Iris pigment epithelial cell (primary cell): Measurements from ENCODE around the gene RBMS1.

Experiments
- DNase-seq: peaks from one replicate; pipeline ENCODE4 v3.0.0-alpha.2; 2011; ENCODE audit warnings: low read depth

The RBMS1 gene

GRCh38 chr2:160333324-160334027 lies 160.1 kb downstream of the RBMS1 start:
- DNase-seq = no peak

DNA sequence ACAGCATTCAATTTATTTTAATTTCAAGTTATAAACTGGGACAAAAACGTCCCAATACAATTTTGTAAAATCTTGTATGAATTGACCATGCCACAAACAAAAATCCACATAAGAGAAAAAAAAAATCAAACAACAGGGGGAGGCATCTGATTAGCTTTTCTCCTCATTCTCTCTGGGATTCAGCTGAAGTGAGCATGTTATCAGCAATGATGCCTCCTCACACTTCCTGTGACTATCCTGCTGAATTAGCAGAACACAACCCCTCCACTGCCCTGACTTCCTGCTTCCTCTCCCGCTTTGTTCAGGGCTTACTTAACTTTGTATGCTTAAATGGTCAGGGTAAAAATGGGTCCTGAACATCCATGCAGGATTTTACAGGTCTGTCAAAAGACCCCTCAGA lies 161.3 kb downstream of the RBMS1 start:
- DNase-seq = peak; percentile 62

DNA sequence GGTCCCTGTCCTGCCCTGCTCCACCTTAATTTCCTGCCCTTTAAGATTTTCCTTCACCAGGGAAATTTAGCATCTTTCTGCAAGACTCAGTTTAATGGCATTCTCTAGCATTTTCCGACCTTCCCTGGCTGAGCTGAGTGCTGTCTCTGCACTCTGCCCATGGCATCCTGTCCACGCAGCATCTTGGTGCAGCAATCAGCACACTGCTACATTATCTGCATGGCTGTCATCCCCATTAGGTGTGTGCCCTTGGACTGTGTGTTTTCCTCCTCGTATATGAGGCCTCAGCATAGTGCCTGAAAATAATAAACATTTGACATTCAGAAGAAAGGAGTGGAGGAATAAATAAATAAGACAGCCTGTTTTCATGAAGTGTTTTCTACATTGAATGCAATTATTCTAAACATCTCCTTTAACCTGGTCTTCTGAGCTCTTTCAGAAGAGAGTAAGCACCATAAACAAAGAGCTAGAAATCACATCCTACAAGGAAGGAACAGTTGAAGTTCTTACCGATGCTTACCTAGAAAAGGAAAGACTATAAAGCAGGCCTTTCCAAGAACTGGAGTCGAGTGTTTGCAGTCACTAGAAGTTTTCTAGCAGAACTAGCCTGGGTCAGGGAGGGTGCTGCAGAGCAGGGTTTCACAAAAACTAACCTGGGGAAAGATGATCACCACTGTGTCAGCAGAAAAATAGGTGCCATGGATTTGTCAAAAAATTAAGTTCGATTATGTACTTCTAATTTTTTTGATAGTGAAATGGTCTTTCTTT lies 162.2 kb downstream of the RBMS1 start:
- no peak for DNase-seq

GRCh38 chr2:160328811-160329527 lies 164.6 kb downstream of the RBMS1 start:
- no peak for DNase-seq

DNA sequence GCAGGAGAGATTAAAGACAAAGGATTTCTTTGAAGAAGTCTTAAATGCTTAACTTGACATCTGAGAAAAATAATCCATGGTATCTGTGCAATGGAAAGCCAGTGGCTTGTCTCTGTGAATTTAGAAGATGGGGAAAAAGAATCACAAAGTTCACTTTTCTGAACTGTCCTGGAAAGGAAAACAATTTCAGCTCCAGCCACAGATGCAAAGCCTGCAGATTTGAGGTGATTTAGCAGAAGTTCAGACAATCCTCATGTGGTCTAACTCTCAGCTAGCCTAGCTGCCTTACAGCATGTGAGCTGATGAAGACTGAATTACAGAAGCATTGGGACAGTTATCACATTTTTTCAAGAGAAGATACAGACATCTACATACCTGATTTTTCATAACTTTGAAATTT lies 166.8 kb downstream of the RBMS1 start:
- DNase-seq = no peak

DNA sequence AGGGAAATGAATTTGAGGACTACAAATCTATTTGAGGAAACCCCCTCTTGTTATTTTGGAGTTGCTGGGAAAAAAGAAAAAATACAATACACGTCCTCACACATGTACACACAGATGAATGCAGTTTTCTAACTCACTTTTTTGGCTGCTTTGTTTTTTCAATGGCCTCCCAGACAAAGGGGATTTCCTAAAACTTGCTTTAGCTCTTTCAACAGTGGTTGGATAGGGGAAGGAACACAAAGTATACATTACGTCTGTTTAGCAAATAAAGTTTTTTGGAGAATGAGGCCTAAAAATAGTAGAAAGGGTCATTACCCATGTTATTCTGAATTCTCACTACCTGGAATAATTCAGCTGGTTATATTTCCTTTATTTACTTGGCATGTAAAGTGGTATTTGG lies 168.2 kb downstream of the RBMS1 start:
- DNase-seq = no peak

DNA sequence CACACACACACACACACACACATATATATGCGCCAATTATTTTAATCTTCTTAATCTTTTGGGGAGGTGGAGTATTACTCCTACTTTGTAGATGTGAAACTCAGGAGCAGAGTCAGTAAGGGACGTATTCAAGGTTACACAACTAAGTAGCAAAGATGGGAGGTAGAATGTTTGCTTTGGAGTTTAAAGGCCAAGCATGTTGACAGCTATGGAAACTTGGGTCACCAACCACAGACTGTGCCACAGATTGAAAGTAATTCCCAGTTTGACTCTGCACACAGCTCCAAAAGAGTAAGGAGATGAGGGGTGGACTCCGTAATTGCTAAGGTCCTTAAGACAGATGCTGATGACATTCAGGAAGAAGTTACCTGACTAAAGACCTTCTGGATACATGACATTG lies 168.7 kb downstream of the RBMS1 start:
- DNase-seq = no peak

DNA sequence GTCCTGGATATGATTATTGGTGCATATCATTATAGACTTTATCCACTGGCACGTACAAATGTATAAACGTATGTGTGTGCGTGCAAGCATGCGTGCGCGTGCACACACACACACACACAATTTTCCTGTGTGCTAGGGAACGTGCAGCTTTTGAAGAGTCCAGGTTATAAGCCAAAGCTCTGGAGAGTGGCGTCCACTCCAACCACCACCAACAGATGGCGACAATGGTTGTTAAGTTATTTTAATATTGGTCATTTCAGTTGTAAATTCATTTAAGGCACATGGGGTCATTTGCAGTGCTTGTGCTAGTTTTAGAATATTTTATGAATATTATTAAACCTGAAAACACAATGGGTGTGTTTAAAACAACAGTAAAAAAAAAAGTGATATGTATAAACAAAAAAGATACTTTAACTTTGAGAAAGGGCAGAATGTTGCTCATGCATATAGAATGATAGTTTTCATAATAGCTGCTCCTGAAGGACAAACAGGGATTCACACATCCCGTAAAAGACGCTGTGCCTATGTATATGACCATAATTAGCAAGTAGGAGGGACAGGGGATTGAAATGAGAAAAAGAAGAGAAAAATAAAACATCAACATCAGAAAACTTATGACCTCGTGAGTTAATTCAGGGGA lies 169.3 kb downstream of the RBMS1 start:
- peak; percentile 63 for DNase-seq

- DNase-seq = no peak
Measured at GRCh38 chr2:160322320-160322719, 171.3 kb downstream of the RBMS1 start.

- DNase-seq = no peak
Measured at GRCh38 chr2:160321006-160321405, 172.6 kb downstream of the RBMS1 start.

- no peak for DNase-seq
Measured at GRCh38 chr2:160319700-160320099, 173.9 kb downstream of the RBMS1 start.

DNA sequence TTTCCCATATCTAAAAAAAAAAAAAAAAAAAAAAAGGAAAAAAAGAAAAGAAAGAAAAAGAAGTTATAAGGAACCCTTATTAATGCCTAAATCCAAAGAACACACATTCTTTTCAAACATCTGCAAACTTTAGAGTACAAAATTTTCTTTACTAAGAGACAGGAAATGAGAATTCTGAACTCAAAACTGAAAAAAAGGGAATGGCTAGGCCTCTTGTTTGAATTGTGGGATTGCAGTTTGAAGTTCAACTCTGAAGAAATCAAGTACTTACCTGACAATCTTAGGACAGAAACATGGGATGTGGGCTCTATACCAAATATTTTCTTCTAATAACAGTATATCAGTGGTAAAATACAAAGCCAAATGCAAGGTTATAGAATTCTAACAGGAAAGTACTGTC lies 175.4 kb downstream of the RBMS1 start:
- DNase-seq = no peak

DNA sequence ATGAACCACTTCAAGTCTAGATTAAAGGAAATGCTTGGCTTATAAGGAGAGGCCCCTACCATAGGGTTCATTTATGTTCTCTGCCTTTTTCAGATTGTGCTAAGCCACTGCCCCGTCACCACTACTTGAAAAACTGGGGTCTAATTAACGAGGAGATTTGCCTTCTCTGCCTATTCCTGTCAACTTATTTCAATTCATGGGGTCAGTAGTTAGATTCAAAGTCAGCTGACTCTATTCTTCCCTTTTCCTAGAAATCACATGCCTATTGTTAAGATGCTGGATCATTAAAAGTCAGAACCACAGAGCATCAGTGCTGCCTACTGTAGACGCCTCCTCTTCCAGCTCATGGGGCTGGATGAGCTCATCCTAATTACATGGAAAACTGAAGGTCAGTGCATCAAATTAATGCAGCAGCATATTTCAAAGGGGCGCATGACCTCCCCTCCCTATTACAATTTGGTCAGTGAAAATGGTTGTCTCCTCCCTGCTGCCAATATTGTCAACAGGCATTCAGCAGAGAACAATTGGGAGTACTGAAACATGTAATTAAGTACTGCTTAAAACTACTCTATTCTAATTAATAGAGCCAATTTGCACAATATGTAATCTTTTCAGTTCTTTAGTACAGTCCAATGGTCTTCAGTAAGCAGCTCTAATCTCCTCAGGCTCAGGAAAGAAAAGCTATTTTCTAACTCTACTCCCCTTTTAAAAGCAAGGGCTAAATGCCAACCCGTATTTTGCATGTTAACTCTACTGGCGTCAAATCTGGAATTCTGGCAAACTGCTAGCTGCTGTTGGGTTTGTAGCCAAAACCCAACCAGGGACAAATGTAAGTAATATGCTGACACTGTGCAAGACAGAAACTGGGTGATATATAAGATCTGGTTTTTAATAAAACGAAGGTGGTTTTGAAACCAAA lies 176.2 kb downstream of the RBMS1 start:
- DNase-seq = no peak

GRCh38 chr2:160315337-160315736 lies 178.3 kb downstream of the RBMS1 start:
- DNase-seq = peak; percentile 67

DNA sequence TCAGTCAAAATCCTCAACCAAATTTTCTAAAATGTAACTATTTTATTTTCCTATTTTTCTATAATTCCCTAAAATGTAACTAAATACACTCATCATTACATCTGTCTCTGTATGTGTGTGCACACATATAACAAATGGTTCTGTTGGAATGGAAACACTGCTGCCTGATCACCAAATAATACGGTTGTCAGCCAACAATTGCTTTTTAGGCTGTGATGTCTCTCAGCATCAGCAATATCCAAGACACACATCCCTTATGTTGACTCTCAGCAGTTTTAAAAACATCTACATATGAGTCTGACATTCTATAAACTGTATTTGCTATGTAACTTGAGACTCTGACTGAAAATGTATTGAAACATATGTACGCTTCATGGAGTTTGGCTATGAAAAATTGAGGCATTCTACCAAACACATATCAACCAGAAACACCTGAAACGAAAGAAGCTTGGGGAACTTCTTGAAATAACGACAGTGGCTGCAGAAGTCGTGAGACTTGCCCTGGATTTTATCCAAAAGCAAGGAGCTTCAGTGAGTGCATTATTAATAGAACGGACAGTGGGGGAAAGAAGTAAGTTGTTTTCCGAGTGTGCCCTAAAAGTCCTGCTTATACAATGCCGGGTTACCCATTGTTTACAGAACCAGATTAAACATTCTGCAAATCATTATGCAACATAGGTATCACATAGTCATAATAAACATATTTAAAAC lies 183.3 kb downstream of the RBMS1 start:
- no peak for DNase-seq

- peak; percentile 57 for DNase-seq
Measured at GRCh38 chr2:160309585-160309984, 184.0 kb downstream of the RBMS1 start.

DNA sequence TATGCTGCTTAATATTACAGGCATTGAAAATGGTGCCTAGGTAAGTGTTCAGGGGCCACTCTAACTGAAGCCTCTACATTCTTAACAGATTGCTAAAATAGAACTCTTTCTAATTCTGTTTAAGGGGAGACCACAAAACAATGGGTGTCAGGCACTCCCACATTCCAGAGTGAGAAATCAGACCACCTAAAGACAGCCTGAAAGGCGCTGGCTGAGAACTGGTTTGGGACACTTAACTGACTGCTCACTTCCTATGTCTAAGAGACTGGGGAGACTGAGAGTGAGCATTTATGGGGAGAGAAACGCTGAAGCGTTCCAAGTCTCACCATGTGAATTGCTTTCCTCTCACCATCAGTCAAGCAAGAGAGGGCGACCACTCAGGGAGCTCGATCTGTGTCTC lies 184.7 kb downstream of the RBMS1 start:
- DNase-seq = peak; percentile 85

- DNase-seq = no peak
Measured at GRCh38 chr2:160308476-160308875, 185.1 kb downstream of the RBMS1 start.

DNA sequence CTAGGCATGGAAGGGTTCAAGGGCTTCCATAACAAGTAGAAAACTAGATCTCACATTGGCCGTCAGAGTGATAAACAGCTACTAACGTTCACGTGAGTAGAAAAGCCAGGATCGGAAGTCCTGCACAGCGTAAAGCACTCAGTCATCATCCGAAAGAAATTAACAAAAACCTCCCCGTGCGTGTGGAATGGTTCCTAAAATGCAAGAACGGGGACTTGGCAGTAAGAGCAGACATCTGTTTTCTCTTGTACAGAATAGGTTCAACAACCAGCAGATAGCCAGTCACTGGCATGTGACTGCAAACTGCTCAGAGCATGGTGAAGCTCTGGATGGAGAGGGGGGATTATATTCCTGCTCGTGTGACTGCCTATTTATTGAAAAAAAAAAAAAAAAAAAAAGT lies 186.6 kb downstream of the RBMS1 start:
- peak; percentile 64 for DNase-seq

DNA sequence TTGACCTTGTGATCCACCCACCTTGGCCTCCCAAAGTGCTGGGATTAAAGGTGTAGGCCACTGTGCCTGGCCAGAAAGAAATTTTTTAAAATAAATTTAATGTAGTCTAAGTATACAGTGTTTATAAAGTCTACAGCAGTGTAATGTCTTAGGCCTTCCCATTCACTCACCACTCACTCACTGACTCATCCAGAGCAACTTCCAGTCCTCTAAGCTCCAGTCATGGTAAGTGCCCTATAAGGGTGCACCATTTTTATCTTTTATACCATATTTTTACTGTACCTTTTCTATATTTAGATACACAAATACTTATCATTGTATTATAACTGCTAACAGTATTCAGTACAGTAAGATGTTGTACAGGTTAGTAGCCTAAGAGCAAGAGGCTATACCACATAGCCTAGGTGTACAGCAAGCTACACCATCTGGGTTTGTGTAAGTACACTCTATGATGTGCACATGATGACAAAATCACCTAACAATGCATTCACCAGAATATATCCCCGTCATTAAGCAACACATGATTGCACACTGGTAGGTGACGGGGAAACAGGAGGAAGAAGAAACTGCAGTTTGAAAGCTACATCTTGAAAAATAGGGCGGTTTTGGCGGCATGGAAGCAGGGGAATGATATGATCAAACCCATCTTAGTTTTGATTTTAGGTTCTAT lies 188.4 kb downstream of the RBMS1 start:
- DNase-seq = peak; percentile 90
